ENCODE data around the gene CDH5. TPM values are rescaled to one million over a fixed set of nuclear protein-coding genes. Genes with fewer than 3 reads are reported as not detected.

Gene CDH5
- polyA plus RNA-seq, 1 donor (not counting 4 experiments of a cell fraction or from before 2014, with no cell fraction given), result 0.05 TPM

DNA sequence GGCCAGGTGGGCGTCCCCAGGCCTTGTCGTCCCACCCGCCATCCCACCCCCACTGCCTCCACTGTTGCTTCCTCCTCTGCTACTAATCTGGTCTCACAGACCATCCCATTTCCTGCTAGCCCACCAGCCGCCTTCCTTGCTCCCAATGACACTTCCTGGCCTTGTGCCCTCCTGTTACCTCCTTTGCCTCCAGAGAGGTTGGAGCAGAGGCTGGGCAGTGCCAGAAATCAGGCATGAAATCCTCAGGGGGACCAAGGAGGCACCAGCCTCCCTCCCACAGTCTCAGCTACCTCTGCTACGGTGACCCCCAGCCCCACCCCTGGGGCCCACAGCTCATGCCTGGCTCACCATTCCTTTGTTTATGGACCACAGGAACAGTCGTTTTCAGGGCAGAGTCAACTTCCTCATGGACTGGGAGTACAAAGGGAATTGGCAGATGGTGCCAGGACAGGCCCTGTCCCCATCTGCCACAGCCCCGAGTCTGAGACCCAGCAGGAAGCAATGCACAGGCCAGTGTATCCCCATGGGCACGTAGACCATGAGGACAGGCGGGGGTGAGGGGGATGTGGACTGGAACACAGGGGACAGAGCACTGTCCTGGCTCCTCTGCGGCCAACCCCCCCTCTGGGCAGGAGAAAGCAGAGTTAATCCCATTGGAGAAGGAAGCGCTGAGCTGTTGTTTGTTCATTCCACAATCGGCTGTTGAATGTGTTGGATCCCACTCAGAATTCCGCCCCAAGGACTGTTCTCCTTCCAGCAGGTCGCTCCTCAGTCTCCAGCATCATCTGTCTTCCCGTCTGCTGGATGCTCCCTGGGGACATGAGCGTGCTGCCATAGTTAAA is 2.2 kb upstream of the CDH5 start:
- FAIRE-seq, result no peak
- peaks cover 5% of the 10 kb centered on the region for H3K4me1 ChIP-seq (ENCODE audit: control insufficient read depth, extremely low read depth, insufficient read depth, low read length)
- no peak for DNase-seq (ENCODE audit: low read depth, low spot score)
- dilution Hi-C loops (cut with MboI; ENCODE audit: extremely low pct_ligation_motif_present, low sequenced_read_pairs), result no loop called here
- H3K4me2 ChIP-seq (ENCODE audit: control insufficient read depth, extremely low read depth, insufficient read depth, low read depth, low read length), result no peak overlapping the region
- no peaks in the 10 kb centered on the region for H3K79me2 ChIP-seq (ENCODE audit: control insufficient read depth, insufficient read depth, low read length)
- no peaks in the 10 kb centered on the region for H3K9me1 ChIP-seq (ENCODE audit: control insufficient read depth, extremely low read depth, insufficient read depth, low read length)
- H3K36me3 ChIP-seq (ENCODE audit: control insufficient read depth in 2 of 2, extremely low read depth in 1 of 2, insufficient read depth in 2 of 2, low read length in 2 of 2), result no peaks in the 10 kb centered on the region
- no peak overlapping the region for H2AFZ ChIP-seq (ENCODE audit: control insufficient read depth, low read length)
- H3K27me3 ChIP-seq (ENCODE audit: control insufficient read depth, extremely low read depth, insufficient read depth, low read length), result peaks cover 6% of the 10 kb centered on the region
- H3K27ac ChIP-seq (ENCODE audit: control insufficient read depth, insufficient read depth, low read length), result no peak overlapping the region
- no peak overlapping the region for H3K9ac ChIP-seq (ENCODE audit: control insufficient read depth, extremely low read depth, insufficient read depth, low read length)
- H4K20me1 ChIP-seq (ENCODE audit: control insufficient read depth, extremely low read depth, insufficient read depth, low read length), result no peaks in the 10 kb centered on the region
- no peak overlapping the region for H3K4me3 ChIP-seq (ENCODE audit: control insufficient read depth in 2 of 3, extremely low read depth in 1 of 3, insufficient read depth in 2 of 3, low read depth in 1 of 3, low read length in 3 of 3)
- TF ChIP-seq, protein P1, sequence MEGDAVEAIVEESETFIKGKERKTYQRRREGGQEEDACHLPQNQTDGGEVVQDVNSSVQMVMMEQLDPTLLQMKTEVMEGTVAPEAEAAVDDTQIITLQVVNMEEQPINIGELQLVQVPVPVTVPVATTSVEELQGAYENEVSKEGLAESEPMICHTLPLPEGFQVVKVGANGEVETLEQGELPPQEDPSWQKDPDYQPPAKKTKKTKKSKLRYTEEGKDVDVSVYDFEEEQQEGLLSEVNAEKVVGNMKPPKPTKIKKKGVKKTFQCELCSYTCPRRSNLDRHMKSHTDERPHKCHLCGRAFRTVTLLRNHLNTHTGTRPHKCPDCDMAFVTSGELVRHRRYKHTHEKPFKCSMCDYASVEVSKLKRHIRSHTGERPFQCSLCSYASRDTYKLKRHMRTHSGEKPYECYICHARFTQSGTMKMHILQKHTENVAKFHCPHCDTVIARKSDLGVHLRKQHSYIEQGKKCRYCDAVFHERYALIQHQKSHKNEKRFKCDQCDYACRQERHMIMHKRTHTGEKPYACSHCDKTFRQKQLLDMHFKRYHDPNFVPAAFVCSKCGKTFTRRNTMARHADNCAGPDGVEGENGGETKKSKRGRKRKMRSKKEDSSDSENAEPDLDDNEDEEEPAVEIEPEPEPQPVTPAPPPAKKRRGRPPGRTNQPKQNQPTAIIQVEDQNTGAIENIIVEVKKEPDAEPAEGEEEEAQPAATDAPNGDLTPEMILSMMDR (optimal IDR thresholded peaks at IDR 0.05 in 1 of 3, IDR thresholded peaks at IDR 0.05 in 1 of 3, conservative IDR thresholded peaks at IDR 0.05 in 1 of 3; ENCODE audit: extremely low read depth in 1 of 3, insufficient read depth in 2 of 3, low read length in 3 of 3), result no peak
- no peak for TF ChIP-seq EZH2 (IDR thresholded peaks at IDR 0.05; ENCODE audit: low read length)
- H3K9me3 ChIP-seq (ENCODE audit: control insufficient read depth, low read depth, low read length), result no peaks in the 10 kb centered on the region

DNA sequence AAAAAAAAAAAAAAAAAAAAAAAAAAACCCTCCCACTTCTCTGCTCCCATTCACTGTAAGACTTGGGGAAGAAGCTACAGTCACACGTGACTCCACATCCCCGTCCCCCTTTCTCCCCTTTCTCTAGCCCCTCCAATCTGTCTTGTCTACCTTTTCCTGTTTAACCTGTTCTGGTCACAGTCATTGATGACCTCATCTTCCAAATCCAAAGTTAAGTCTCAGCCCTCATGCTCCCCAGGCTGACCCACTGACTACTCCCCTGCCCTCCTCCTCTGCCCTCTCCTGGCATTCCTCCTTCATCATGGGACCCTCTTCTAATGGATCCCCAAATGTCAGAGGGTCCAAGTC is 1.6 kb upstream of the CDH5 start:
- H4K20me1 ChIP-seq (ENCODE audit: control insufficient read depth, extremely low read depth, insufficient read depth, low read length), result no peaks in the 10 kb centered on the region
- H3K9me3 ChIP-seq (ENCODE audit: control insufficient read depth, low read depth, low read length), result no peaks in the 10 kb centered on the region
- H3K4me1 ChIP-seq (ENCODE audit: control insufficient read depth, extremely low read depth, insufficient read depth, low read length), result no peaks in the 10 kb centered on the region
- H3K36me3 ChIP-seq (ENCODE audit: control insufficient read depth in 2 of 2, extremely low read depth in 1 of 2, insufficient read depth in 2 of 2, low read length in 2 of 2), result no peaks in the 10 kb centered on the region
- H3K4me2 ChIP-seq (ENCODE audit: control insufficient read depth, extremely low read depth, insufficient read depth, low read depth, low read length), result no peak overlapping the region
- no peak for TF ChIP-seq EZH2 (IDR thresholded peaks at IDR 0.05; ENCODE audit: low read length)
- DNase-seq (ENCODE audit: low read depth, low spot score) (no peak), FAIRE-seq (no peak)
- H3K27ac ChIP-seq (ENCODE audit: control insufficient read depth, insufficient read depth, low read length), result no peak overlapping the region
- H2AFZ ChIP-seq (ENCODE audit: control insufficient read depth, low read length), result no peak overlapping the region
- dilution Hi-C loops (cut with MboI; ENCODE audit: extremely low pct_ligation_motif_present, low sequenced_read_pairs), result no loop called here
- no peak overlapping the region for H3K9ac ChIP-seq (ENCODE audit: control insufficient read depth, extremely low read depth, insufficient read depth, low read length)
- peaks cover 6% of the 10 kb centered on the region for H3K27me3 ChIP-seq (ENCODE audit: control insufficient read depth, extremely low read depth, insufficient read depth, low read length)
- H3K9me1 ChIP-seq (ENCODE audit: control insufficient read depth, extremely low read depth, insufficient read depth, low read length), result no peaks in the 10 kb centered on the region
- H3K79me2 ChIP-seq (ENCODE audit: control insufficient read depth, insufficient read depth, low read length), result no peaks in the 10 kb centered on the region
- no peak overlapping the region for H3K4me3 ChIP-seq (ENCODE audit: control insufficient read depth in 2 of 3, extremely low read depth in 1 of 3, insufficient read depth in 2 of 3, low read depth in 1 of 3, low read length in 3 of 3)

Measured in keratinocyte (primary cell).